ENCODE results near the gene MINPP1.

The MINPP1 gene

GRCh38 chr10:87523731-87524130, 19.0 kb downstream of the MINPP1 start:
- no peak for DNase-seq (ENCODE audit: low read depth in 2 of 2)

GRCh38 chr10:87524296-87524695, 19.6 kb downstream of the MINPP1 start:
- no peak for DNase-seq (ENCODE audit: low read depth in 2 of 2)

GRCh38 chr10:87531908-87532622, 27.4 kb downstream of the MINPP1 start:
- DNase-seq (ENCODE audit: low read depth in 2 of 2): no peak

GRCh38 chr10:87532696-87533095, 28.0 kb downstream of the MINPP1 start:
- DNase-seq (ENCODE audit: low read depth in 2 of 2): no peak

GRCh38 chr10:87534173-87534858, 29.6 kb downstream of the MINPP1 start:
- DNase-seq (ENCODE audit: low read depth in 2 of 2): no peak

GRCh38 chr10:87538092-87539015, 33.7 kb downstream of the MINPP1 start:
- no peak for DNase-seq (ENCODE audit: low read depth in 2 of 2)

GRCh38 chr10:87541114-87541513, 36.4 kb downstream of the MINPP1 start:
- DNase-seq (ENCODE audit: low read depth in 2 of 2): no peak

- no peak for DNase-seq (ENCODE audit: low read depth in 2 of 2)
Measured at GRCh38 chr10:87544721-87545120, 40.0 kb downstream of the MINPP1 start.

- no peak for DNase-seq (ENCODE audit: low read depth in 2 of 2)
Measured at GRCh38 chr10:87545783-87546182, 41.1 kb downstream of the MINPP1 start.

- DNase-seq (ENCODE audit: low read depth in 2 of 2): no peak
Measured at GRCh38 chr10:87546210-87546609, 41.5 kb downstream of the MINPP1 start.

- no peak for DNase-seq (ENCODE audit: low read depth in 2 of 2)
Measured at GRCh38 chr10:87546971-87547413, 42.3 kb downstream of the MINPP1 start.

GRCh38 chr10:87547734-87548311, 43.1 kb downstream of the MINPP1 start:
- no peak for DNase-seq (ENCODE audit: low read depth in 2 of 2)

- no peak for DNase-seq (ENCODE audit: low read depth in 2 of 2)
Measured at GRCh38 chr10:87550741-87551140, 46.0 kb downstream of the MINPP1 start.

- DNase-seq (ENCODE audit: low read depth in 2 of 2): no peak
Measured at GRCh38 chr10:87551326-87551725, 46.6 kb downstream of the MINPP1 start.

GRCh38 chr10:87552248-87552929, 47.7 kb downstream of the MINPP1 start:
- DNase-seq (ENCODE audit: low read depth in 2 of 2): no peak

GRCh38 chr10:87557409-87557808, 52.7 kb downstream of the MINPP1 start:
- DNase-seq (ENCODE audit: low read depth in 2 of 2): no peak

- DNase-seq (ENCODE audit: low read depth in 2 of 2): no peak
Measured at GRCh38 chr10:87558333-87558732, 53.6 kb downstream of the MINPP1 start.

- DNase-seq (ENCODE audit: low read depth in 2 of 2): no peak
Measured at GRCh38 chr10:87559392-87559791, 54.7 kb downstream of the MINPP1 start.

- no peak for DNase-seq (ENCODE audit: low read depth in 2 of 2)
Measured at GRCh38 chr10:87560495-87561129, 55.9 kb downstream of the MINPP1 start.

GRCh38 chr10:87562750-87563149, 58.1 kb downstream of the MINPP1 start:
- no peak for DNase-seq (ENCODE audit: low read depth in 2 of 2)

GRCh38 chr10:87565010-87565409, 60.3 kb downstream of the MINPP1 start:
- no peak for DNase-seq (ENCODE audit: low read depth in 2 of 2)
